Mesenchymal stem cell (in vitro differentiated cells and primary cell): Measurements from ENCODE around the gene NIPAL3.

Experiments
- DNase-seq: peaks from one replicate; pipeline ENCODE4 v3.0.0-alpha.2; 2013
- H2AFZ ChIP-seq: one replicate; pipeline ENCODE4 v1.6.1; 2013; ENCODE audit warnings: low read depth, mild to moderate bottlenecking, control low read depth, inconsistent platforms, low read length, moderate library complexity
- H2AK5ac ChIP-seq: 2 replicates; pipeline ENCODE4 v1.6.1; 2013; ENCODE audit warnings: low read length, moderate library complexity, mild to moderate bottlenecking, inconsistent platforms; ENCODE audit not compliant: severe bottlenecking
- H2BK120ac ChIP-seq: one replicate; pipeline ENCODE4 v1.6.1; 2013; ENCODE audit warnings: low read depth, mild to moderate bottlenecking, inconsistent platforms, low read length, moderate library complexity
- H2BK12ac ChIP-seq, 2 experiments: one replicate each; pipeline ENCODE4 v1.6.1; 2013; ENCODE audit warnings: inconsistent platforms in 2 of 2, low read length in 2 of 2, mild to moderate bottlenecking in 2 of 2, moderate library complexity in 2 of 2, control low read depth in 1 of 2
- H2BK15ac ChIP-seq: one replicate; pipeline ENCODE4 v1.6.1; 2013; ENCODE audit warnings: mild to moderate bottlenecking, low read depth, inconsistent platforms; ENCODE audit not compliant: poor library complexity, severe bottlenecking
- H2BK5ac ChIP-seq: 2 replicates; pipeline ENCODE4 v1.6.1; 2013; ENCODE audit warnings: low read depth, mild to moderate bottlenecking, low read length, control low read depth, inconsistent platforms; ENCODE audit not compliant: poor library complexity, severe bottlenecking
- H3K14ac ChIP-seq, 2 experiments: one replicate each; pipeline ENCODE4 v1.6.1; 2013; ENCODE audit warnings: inconsistent platforms in 2 of 2, low read length in 2 of 2, control low read depth in 1 of 2, mild to moderate bottlenecking in 1 of 2, moderate library complexity in 1 of 2
- H3K18ac ChIP-seq, 2 experiments: one replicate each; pipeline ENCODE4 v1.6.1; 2013; ENCODE audit warnings: inconsistent platforms in 2 of 2, low read length in 2 of 2, control low read depth in 1 of 2, low read depth in 1 of 2, mild to moderate bottlenecking in 1 of 2
- H3K23ac ChIP-seq, 2 experiments: one replicate each; pipeline ENCODE4 v1.6.1; 2013; ENCODE audit warnings: inconsistent platforms in 2 of 2, low read length in 2 of 2, mild to moderate bottlenecking in 2 of 2, moderate library complexity in 2 of 2, control low read depth in 1 of 2
- H3K27ac ChIP-seq: 2 replicates; pipeline ENCODE4 v1.5.1; 2013; ENCODE audit warnings: mild to moderate bottlenecking, moderate library complexity, low read length, control low read depth, inconsistent platforms; ENCODE audit not compliant: poor library complexity, severe bottlenecking
- H3K27me3 ChIP-seq, 2 experiments: 2 replicates each; pipeline versions ENCODE4 v1.6.1 to v1.7.0; 2013; ENCODE audit warnings: low read length in 2 of 2, mild to moderate bottlenecking in 2 of 2, moderate library complexity in 2 of 2, control low read depth in 1 of 2, inconsistent platforms in 1 of 2; ENCODE audit not compliant: control insufficient read depth in 1 of 2, insufficient read depth in 1 of 2
- H3K36me3 ChIP-seq, 2 experiments: 2 replicates each; pipeline versions ENCODE4 v1.6.1 to v1.7.0; 2013; ENCODE audit warnings: low read length in 2 of 2, control low read depth in 1 of 2, inconsistent platforms in 1 of 2, low read depth in 1 of 2, mild to moderate bottlenecking in 1 of 2; ENCODE audit not compliant: insufficient read depth in 2 of 2, control insufficient read depth in 1 of 2
- H3K4ac ChIP-seq, 2 experiments: one replicate each; pipeline ENCODE4 v1.6.1; 2013; ENCODE audit warnings: inconsistent platforms in 2 of 2, low read length in 2 of 2, mild to moderate bottlenecking in 2 of 2, moderate library complexity in 2 of 2, control low read depth in 1 of 2, low read depth in 1 of 2
- H3K4me1 ChIP-seq: 2 replicates; pipeline ENCODE4 v1.6.1; 2013; ENCODE audit warnings: low read depth, low read length, control low read depth; ENCODE audit not compliant: control insufficient read depth, insufficient read depth
- H3K4me2 ChIP-seq: 2 replicates; pipeline ENCODE4 v1.6.1; 2013; ENCODE audit warnings: low read length, mild to moderate bottlenecking, inconsistent platforms; ENCODE audit not compliant: poor library complexity, severe bottlenecking
- H3K4me3 ChIP-seq, 2 experiments: 2 replicates each; pipeline versions ENCODE4 v1.5.1 to v1.7.0; 2013; ENCODE audit warnings: low read length in 2 of 2, mild to moderate bottlenecking in 2 of 2, control low read depth in 1 of 2, low read depth in 1 of 2; ENCODE audit not compliant: insufficient read depth in 1 of 2
- H3K79me1 ChIP-seq: replicated peaks from 2 replicates; pipeline ENCODE4 v1.6.1; 2013; ENCODE audit warnings: mild to moderate bottlenecking, control low read depth, low read length, inconsistent platforms; ENCODE audit not compliant: poor library complexity, severe bottlenecking
- H3K9ac ChIP-seq: 2 replicates; pipeline ENCODE4 v1.7.0; 2013; ENCODE audit warnings: mild to moderate bottlenecking, low read length, moderate library complexity
- H3K9me3 ChIP-seq: 2 replicates; pipeline ENCODE4 v1.7.0; 2013; ENCODE audit warnings: mild to moderate bottlenecking, low read length; ENCODE audit not compliant: control insufficient read depth
- H4K8ac ChIP-seq: one replicate; pipeline ENCODE4 v1.6.1; 2013; ENCODE audit warnings: inconsistent platforms, mild to moderate bottlenecking, low read length, moderate library complexity
- H4K91ac ChIP-seq: one replicate; pipeline ENCODE4 v1.6.1; 2013; ENCODE audit warnings: mild to moderate bottlenecking, low read length, inconsistent platforms
- WGBS: methylation state at CpG from one replicate; pipeline ENCODE4 v1.1.7; 2013; ENCODE audit warnings: mixed read lengths; 5-methylcytosine and 5-hydroxymethylcytosine counted together

The NIPAL3 gene

DNA sequence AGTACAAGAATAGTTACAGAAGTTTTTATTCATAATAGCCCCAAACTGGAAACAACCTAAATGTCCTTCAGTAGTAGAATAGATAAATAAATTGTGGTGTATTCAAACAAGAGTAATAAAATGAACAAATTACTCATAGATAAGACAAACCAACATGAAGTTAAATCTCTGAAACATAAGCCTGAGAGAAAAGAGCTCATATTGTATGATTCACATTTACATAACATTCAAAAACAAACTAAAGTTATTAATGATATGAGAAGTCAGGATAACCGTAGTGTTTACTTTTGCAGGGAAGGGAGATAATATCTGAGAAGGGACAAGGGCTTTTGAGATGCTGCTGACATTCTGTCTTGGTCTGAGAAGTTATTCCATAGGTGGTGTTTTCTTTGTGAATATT, 15.5 kb upstream of the NIPAL3 start:
- Histone ChIP-seq H3K27ac (no peak overlapping the region), H4K8ac (no peak overlapping the region), H3K14ac (no peak overlapping the region), H3K79me1 (no peaks in the 10 kb centered on the region), H3K36me3 (peaks cover 0 to 6% of the 10 kb centered on the region in 2 experiments), H2AFZ (no peak overlapping the region), H3K4me1 (no peaks in the 10 kb centered on the region), H3K9ac (no peak overlapping the region), H3K23ac (no peak overlapping the region), H3K4ac (no peak overlapping the region), H2BK120ac (no peak overlapping the region), H3K27me3 (no peaks in the 10 kb centered on the region), H2BK5ac (no peak overlapping the region), H3K9me3 (no peaks in the 10 kb centered on the region), H2BK15ac (no peak overlapping the region), H2AK5ac (no peak overlapping the region), H2BK12ac (no peak overlapping the region), H3K4me2 (no peak overlapping the region), H3K4me3 (no peak overlapping the region), H3K18ac (no peak overlapping the region), H4K91ac (no peak overlapping the region)
- DNase-seq, result no peak
- WGBS, result 67% methylated on average over 1 of the region's 1 CpG

DNA sequence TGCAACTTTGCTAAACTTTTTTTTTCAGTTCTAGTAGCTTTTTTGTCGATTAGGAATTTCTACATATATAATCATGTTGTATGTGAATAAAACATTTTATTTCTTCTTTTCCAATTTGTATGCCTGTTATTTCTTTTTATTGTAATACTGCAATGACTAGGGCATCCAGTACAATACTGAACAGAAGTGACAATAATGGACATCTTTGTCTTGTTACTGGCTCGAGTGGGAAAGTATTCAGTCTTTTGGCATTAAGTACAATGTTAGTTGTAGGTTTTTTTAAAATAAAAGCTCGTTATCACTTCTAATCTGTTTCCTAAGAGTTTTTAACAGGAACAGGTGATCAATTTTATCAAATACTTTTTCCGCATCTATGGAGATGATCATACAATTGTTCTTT, 11.8 kb upstream of the NIPAL3 start:
- Histone ChIP-seq H3K4ac (no peak overlapping the region), H3K23ac (no peak overlapping the region), H3K27me3 (no peaks in the 10 kb centered on the region), H3K4me2 (no peak overlapping the region), H3K14ac (no peak overlapping the region), H2BK120ac (no peak overlapping the region), H2BK15ac (no peak overlapping the region), H3K9me3 (no peaks in the 10 kb centered on the region), H3K79me1 (no peaks in the 10 kb centered on the region), H2BK12ac (no peak overlapping the region), H4K91ac (no peak overlapping the region), H3K4me3 (no peak overlapping the region), H3K36me3 (peaks cover 0 to 6% of the 10 kb centered on the region in 2 experiments), H3K18ac (no peak overlapping the region), H2AFZ (no peak overlapping the region), H3K4me1 (no peaks in the 10 kb centered on the region), H2BK5ac (no peak overlapping the region), H2AK5ac (no peak overlapping the region), H3K9ac (no peak overlapping the region), H3K27ac (no peak overlapping the region), H4K8ac (no peak overlapping the region)
- WGBS, result 92% methylated on average over 1 of the region's 4 CpGs
- DNase-seq, result no peak

DNA sequence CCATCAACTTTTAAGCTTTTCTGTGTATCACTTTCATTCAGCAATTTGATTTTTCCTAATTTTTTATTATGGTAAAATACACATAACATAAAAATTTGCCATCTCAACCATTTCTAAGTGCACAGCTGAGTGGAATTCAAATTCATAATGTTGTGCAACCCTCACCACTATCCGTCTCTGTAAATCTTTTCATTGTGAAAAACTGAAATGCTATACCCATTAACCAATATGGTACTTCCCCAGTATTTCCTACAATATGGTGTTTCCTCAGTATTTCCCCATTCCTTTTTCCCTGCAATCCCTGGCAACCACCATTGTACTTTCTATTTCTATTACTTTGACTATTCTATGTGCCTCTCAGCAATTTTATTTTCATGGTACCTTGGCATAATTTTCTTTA, 8.8 kb upstream of the NIPAL3 start:
- no peak overlapping the region for H3K4me3 ChIP-seq

DNA sequence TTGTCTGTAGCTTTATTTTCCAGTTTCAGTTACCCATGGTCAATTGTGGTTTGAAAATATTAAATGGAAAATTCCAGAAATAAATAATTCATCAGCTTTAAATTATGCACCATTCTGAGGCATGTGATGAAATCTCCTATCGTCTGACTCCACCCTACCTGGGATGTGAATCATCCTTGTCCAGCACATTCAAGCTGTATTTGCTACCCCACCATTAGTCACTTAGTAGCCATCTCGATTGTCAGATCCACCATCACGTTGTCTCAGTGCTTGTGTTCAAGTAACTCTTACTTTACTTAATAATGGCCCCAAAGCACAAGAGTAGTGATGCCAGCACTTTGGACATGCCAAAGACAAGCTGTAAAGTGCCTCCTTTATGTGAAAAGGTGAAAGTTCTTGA, 6.1 kb upstream of the NIPAL3 start:
- Histone ChIP-seq H4K8ac (no peak overlapping the region), H3K23ac (no peak overlapping the region), H2AFZ (no peak overlapping the region), H3K36me3 (no peaks in the 10 kb centered on the region), H3K4me3 (no peak overlapping the region), H3K79me1 (peaks cover 7% of the 10 kb centered on the region), H3K9ac (no peak overlapping the region), H2BK5ac (no peak overlapping the region), H2BK120ac (no peak overlapping the region), H3K18ac (no peak overlapping the region), H2AK5ac (no peak overlapping the region), H2BK15ac (no peak overlapping the region), H4K91ac (no peak overlapping the region), H3K9me3 (no peaks in the 10 kb centered on the region), H3K27me3 (no peaks in the 10 kb centered on the region), H3K14ac (no peak overlapping the region), H3K4me1 (peaks cover 6% of the 10 kb centered on the region), H2BK12ac (no peak overlapping the region), H3K4ac (no peak overlapping the region), H3K4me2 (no peak overlapping the region), H3K27ac (no peak overlapping the region)
- DNase-seq, result peak; percentile 41
- 15% methylated on average over 3 of the region's 3 CpGs for WGBS

More for the DNA sequence above, 8.8 kb upstream of the NIPAL3 start:
- Histone ChIP-seq H3K27ac (no peak overlapping the region), H2BK15ac (no peak overlapping the region), H3K4me2 (no peak overlapping the region), H2BK12ac (no peak overlapping the region), H2BK120ac (no peak overlapping the region), H3K18ac (no peak overlapping the region), H3K27me3 (no peaks in the 10 kb centered on the region), H3K36me3 (no peaks in the 10 kb centered on the region), H3K9me3 (no peaks in the 10 kb centered on the region), H4K8ac (no peak overlapping the region), H3K4me1 (no peaks in the 10 kb centered on the region), H2AFZ (no peak overlapping the region), H3K9ac (no peak overlapping the region), H3K23ac (no peak overlapping the region), H2BK5ac (no peak overlapping the region), H2AK5ac (no peak overlapping the region), H3K4ac (no peak overlapping the region), H4K91ac (no peak overlapping the region), H3K14ac (no peak overlapping the region), H3K79me1 (peaks cover 3% of the 10 kb centered on the region)
- no peak for DNase-seq
- 97% methylated on average over 1 of the region's 1 CpG for WGBS
